ENCODE measurements around the gene TTLL12.

- no peak for TF ChIP-seq CTCF (IDR thresholded peaks at IDR 0.05)
- no peak for TF ChIP-seq POLR2A (IDR thresholded peaks at IDR 0.05)
These were observed 38.4 kb downstream of the TTLL12 start for GRCh38 chr22:43148581-43148980.

Data from esophagus squamous epithelium (tissue), 4 donors.